B cell (primary cell): ENCODE measurements around the gene GDPD4. TPM values are rescaled to one million over a fixed set of nuclear protein-coding genes. Genes with fewer than 3 reads are reported as not detected.

Source experiments
- ATAC-seq: fragments of 200-7000 bp; cut with Tn5 transposase; one replicate; pipeline ENCODE4 v1.10.0; 2021; ENCODE audit warnings: low read depth, mild to moderate bottlenecking, moderate number of reproducible peaks, moderate library complexity
- CTCF ChIA-PET: fragments of 350-600 bp; sonication (Branson Sonifier 250); formaldehyde crosslinking; loops from one replicate; lab custom pipeline; 2021; ENCODE audit warnings: antibody characterized with exemption, inconsistent platforms; lab: Charles Lee
- POLR2A ChIA-PET: fragments of 350-600 bp; sonication (Branson Sonifier 250); formaldehyde crosslinking; loops from one replicate; lab custom pipeline; 2021; ENCODE audit warnings: antibody characterized with exemption; lab: Charles Lee
- DNase-seq: peaks from one replicate; pipeline ENCODE4 v3.0.0; 2013
- H2AFZ ChIP-seq: 2 replicates; pipeline ENCODE4 v1.6.1; 2012; ENCODE audit warnings: mild to moderate bottlenecking, low read depth, low read length; ENCODE audit not compliant: insufficient read depth, poor library complexity, severe bottlenecking
- H3K27ac ChIP-seq, 2 donors: 1 replicate in 1 of 2; 2 replicates in 1 of 2; pipeline ENCODE4 v1.5.1; 2012 to 2013; ENCODE audit warnings: low read length in 2 of 2, mild to moderate bottlenecking in 2 of 2, moderate library complexity in 1 of 2
- H3K27me3 ChIP-seq, 4 experiments: fragments of 200-600 bp in 1 of 4; sonication (generic) in 1 of 4; replicated peaks in 1 of 4; 1 replicate in 2 of 4; 2 replicates in 2 of 4; pipeline versions ENCODE4 v1.6.1 to v1.7.0; 2013 to 2016; ENCODE audit warnings: low read length in 3 of 4, mild to moderate bottlenecking in 2 of 4, mixed read lengths in 1 of 4, moderate library complexity in 1 of 4; ENCODE audit not compliant: insufficient read depth in 4 of 4, control insufficient read depth in 3 of 4; ENCODE audit errors: control extremely low read depth in 1 of 4
- H3K36me3 ChIP-seq, 2 experiments: replicated peaks in 1 of 2; 1 replicate in 1 of 2; 2 replicates in 1 of 2; pipeline versions ENCODE4 v1.6.1 to v1.7.1; 2013; ENCODE audit warnings: low read length in 1 of 2; ENCODE audit not compliant: insufficient read depth in 2 of 2, control insufficient read depth in 1 of 2; ENCODE audit errors: control extremely low read depth in 1 of 2, extremely low read depth in 1 of 2
- H3K4me1 ChIP-seq, 2 donors: fragments of 200-600 bp in 1 of 2; sonication (generic) in 1 of 2; 1 replicate in 1 of 2; 2 replicates in 1 of 2; pipeline versions ENCODE4 v1.5.1 to v1.6.1; 2013 to 2017; ENCODE audit warnings: low read length in 2 of 2; ENCODE audit not compliant: control insufficient read depth in 2 of 2, insufficient read depth in 2 of 2
- H3K4me2 ChIP-seq: replicated peaks from 2 replicates; pipeline ENCODE3; 2012; ENCODE audit warnings: mild to moderate bottlenecking, low read depth, low read length; ENCODE audit not compliant: poor library complexity, severe bottlenecking
- H3K4me3 ChIP-seq, 5 experiments: fragments of 200-600 bp in 1 of 5; sonication (generic) in 1 of 5; 1 replicate in 3 of 5; 2 replicates in 2 of 5; pipeline versions ENCODE4 v1.5.1 to v1.7.0; 2011 to 2016; ENCODE audit warnings: low read length in 4 of 5, mild to moderate bottlenecking in 4 of 5, low read depth in 2 of 5, control low read depth in 1 of 5, moderate library complexity in 1 of 5; ENCODE audit not compliant: insufficient read depth in 1 of 5; ENCODE audit errors: control extremely low read depth in 1 of 5, extremely low read depth in 1 of 5
- H3K79me2 ChIP-seq: fragments of 200-600 bp; sonication (generic); one replicate; pipeline ENCODE4 v1.6.0; 2016; ENCODE audit warnings: low read length; ENCODE audit not compliant: control insufficient read depth, insufficient read depth
- H3K9ac ChIP-seq: fragments of 200-600 bp; sonication (generic); 2 replicates; pipeline ENCODE4 v1.6.1; 2017; ENCODE audit warnings: mild to moderate bottlenecking, low read length, moderate library complexity
- H3K9me3 ChIP-seq, 3 donors: one replicate each; pipeline versions ENCODE4 v1.6.1 to v1.7.1; 2013; ENCODE audit warnings: low read length in 2 of 3; ENCODE audit not compliant: control insufficient read depth in 2 of 3, insufficient read depth in 1 of 3; ENCODE audit errors: control extremely low read depth in 1 of 3
- H4K20me1 ChIP-seq: 2 replicates; pipeline ENCODE4 v1.6.0; 2012; ENCODE audit warnings: mild to moderate bottlenecking, low read length; ENCODE audit not compliant: insufficient read depth, control insufficient read depth, poor library complexity, severe bottlenecking
- H3K27ac Mint-ChIP-seq: one replicate; pipeline ENCODE4 v1.8.0; 2021; ENCODE audit warnings: mixed read lengths
- H3K27me3 Mint-ChIP-seq: one replicate; pipeline ENCODE4 v1.8.0; 2021; ENCODE audit warnings: mixed read lengths
- H3K4me1 Mint-ChIP-seq: one replicate; pipeline ENCODE4 v1.8.0; 2021; ENCODE audit warnings: mixed read lengths
- H3K4me3 Mint-ChIP-seq: one replicate; pipeline ENCODE4 v1.8.0; 2021; ENCODE audit warnings: mixed read lengths
- H3K9me3 Mint-ChIP-seq: one replicate; pipeline ENCODE4 v1.8.0; 2022; ENCODE audit warnings: mixed read lengths; ENCODE audit not compliant: insufficient read depth
- EZH2 ChIP-seq: IDR thresholded peaks from 2 replicates; pipeline ENCODE4 v1.6.1; 2012; ENCODE audit warnings: borderline replicate concordance, low read depth, mild to moderate bottlenecking, moderate library complexity, low read length; ENCODE audit not compliant: insufficient read depth, poor library complexity, severe bottlenecking
- WGBS: methylation state at CpG from one replicate; pipeline ENCODE4 v1.1.5; 2013; ENCODE audit warnings: missing lambda C conversion rate; ENCODE audit not compliant: insufficient coverage; 5-methylcytosine and 5-hydroxymethylcytosine counted together
- intact Hi-C: fragments of 100-400 bp; cut with micrococcal nuclease; formaldehyde crosslinking; loops from one replicate; pipeline ENCODE4 v1.10.0; 2022
- polyA plus RNA-seq: library from polyadenylated mRNA; depleted of rRNA; stranded (reverse); fragments of >200 nt; gene quantifications from 2 replicates; pipeline ENCODE4 v1.2.3, GENCODE V29; 2012
- total RNA-seq, 2 donors: library from RNA; stranded (reverse); fragments of 120-200 nt in 1 of 2; gene quantifications; 1 replicate in 1 of 2; 2 replicates in 1 of 2; pipeline versions ENCODE4 v1.2.3 to v1.2.4, GENCODE V29; 2013 to 2022
- TF ChIP-seq, protein P1 (sequence below): fragments of 200-600 bp; IDR thresholded peaks from one replicate; pipeline ENCODE4 v1.8.0; 2022; ENCODE audit warnings: antibody characterized with exemption, mild to moderate bottlenecking

The GDPD4 gene
- total and polyA plus RNA-seq, 2 donors (not counting 1 experiment from before 2014, with no cell fraction given) = not detected

DNA sequence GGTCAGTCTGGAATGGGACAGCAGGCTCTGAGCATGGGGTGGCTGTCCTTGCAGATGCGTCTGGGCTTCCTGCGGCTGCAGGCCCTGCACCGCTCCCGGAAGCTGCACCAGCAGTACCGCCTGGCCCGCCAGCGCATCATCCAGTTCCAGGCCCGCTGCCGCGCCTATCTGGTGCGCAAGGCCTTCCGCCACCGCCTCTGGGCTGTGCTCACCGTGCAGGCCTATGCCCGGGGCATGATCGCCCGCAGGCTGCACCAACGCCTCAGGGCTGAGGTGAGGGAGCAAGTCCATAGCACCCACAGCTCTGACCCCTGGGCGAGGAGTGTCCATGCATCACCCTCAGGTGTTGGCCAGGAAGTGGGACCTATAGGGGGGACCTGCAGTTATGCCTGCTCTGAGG is 121.8 kb downstream of the GDPD4 start:
- Histone ChIP-seq H4K20me1 (no peaks in the 10 kb centered on the region), H3K27ac (no peak overlapping the region), H3K27me3 (no peaks in the 10 kb centered on the region), H3K36me3 (no peaks in the 10 kb centered on the region), H3K4me1 (peaks cover 0 to 11% of the 10 kb centered on the region in 2 donors), H3K79me2 (no peaks in the 10 kb centered on the region), H2AFZ (no peak overlapping the region), H3K4me2 (no peak overlapping the region), H3K4me3 (no peak overlapping the region), H3K9ac (no peak overlapping the region), H3K9me3 (no peaks in the 10 kb centered on the region)
- peaks cover 15% of the 10 kb centered on the region for H3K4me1 Mint-ChIP-seq
- WGBS = 98% methylated on average over 19 of the region's 19 CpGs
- no peak overlapping the region for H3K4me3 Mint-ChIP-seq
- H3K9me3 Mint-ChIP-seq = no peaks in the 10 kb centered on the region
- ChIA-PET CTCF (no interaction called here), POLR2A (no interaction called here)
- intact Hi-C loops = no loop called here
- ATAC-seq (no peak), DNase-seq (no peak)
- no peak overlapping the region for H3K27ac Mint-ChIP-seq
- no peaks in the 10 kb centered on the region for H3K27me3 Mint-ChIP-seq
- TF ChIP-seq, protein P1, sequence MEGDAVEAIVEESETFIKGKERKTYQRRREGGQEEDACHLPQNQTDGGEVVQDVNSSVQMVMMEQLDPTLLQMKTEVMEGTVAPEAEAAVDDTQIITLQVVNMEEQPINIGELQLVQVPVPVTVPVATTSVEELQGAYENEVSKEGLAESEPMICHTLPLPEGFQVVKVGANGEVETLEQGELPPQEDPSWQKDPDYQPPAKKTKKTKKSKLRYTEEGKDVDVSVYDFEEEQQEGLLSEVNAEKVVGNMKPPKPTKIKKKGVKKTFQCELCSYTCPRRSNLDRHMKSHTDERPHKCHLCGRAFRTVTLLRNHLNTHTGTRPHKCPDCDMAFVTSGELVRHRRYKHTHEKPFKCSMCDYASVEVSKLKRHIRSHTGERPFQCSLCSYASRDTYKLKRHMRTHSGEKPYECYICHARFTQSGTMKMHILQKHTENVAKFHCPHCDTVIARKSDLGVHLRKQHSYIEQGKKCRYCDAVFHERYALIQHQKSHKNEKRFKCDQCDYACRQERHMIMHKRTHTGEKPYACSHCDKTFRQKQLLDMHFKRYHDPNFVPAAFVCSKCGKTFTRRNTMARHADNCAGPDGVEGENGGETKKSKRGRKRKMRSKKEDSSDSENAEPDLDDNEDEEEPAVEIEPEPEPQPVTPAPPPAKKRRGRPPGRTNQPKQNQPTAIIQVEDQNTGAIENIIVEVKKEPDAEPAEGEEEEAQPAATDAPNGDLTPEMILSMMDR = no peak
- no peak for TF ChIP-seq EZH2

DNA sequence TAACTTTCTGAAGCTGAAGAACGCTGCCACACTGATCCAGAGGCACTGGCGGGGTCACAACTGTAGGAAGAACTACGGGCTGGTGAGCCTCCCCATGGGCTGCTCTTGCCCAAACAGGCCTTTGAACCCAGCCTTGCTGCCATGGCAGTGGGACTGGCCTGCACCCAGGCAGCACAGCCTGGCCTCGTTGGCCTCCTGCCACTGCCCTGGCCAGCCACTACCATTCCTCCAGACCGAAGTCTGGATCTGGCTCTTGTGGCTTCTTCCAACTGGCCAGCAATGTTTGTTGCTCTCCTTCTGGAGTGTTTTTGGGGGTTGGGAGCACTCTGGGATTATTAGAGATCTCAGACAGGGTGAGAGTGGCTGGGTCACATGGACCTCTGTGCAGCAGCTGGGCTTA is 122.4 kb downstream of the GDPD4 start:
- H3K4me1 Mint-ChIP-seq = peaks cover 15% of the 10 kb centered on the region
- Histone ChIP-seq H3K4me3 (no peak overlapping the region), H3K9me3 (no peaks in the 10 kb centered on the region), H3K9ac (no peak overlapping the region), H2AFZ (no peak overlapping the region), H3K27me3 (no peaks in the 10 kb centered on the region), H3K4me2 (no peak overlapping the region), H4K20me1 (no peaks in the 10 kb centered on the region), H3K4me1 (peaks cover 0 to 11% of the 10 kb centered on the region in 2 donors), H3K79me2 (no peaks in the 10 kb centered on the region), H3K27ac (no peak overlapping the region), H3K36me3 (no peaks in the 10 kb centered on the region)
- H3K4me3 Mint-ChIP-seq = no peak overlapping the region
- H3K27ac Mint-ChIP-seq = no peak overlapping the region
- DNase-seq = no peak
- H3K9me3 Mint-ChIP-seq = no peaks in the 10 kb centered on the region
- ATAC-seq = no peak
- ChIA-PET POLR2A (no interaction called here), CTCF (no interaction called here)
- 97% methylated on average over 5 of the region's 5 CpGs for WGBS
- intact Hi-C loops = no loop called here
- no peak for TF ChIP-seq EZH2
- TF ChIP-seq, protein P1 = no peak
- H3K27me3 Mint-ChIP-seq = no peaks in the 10 kb centered on the region
